DND-41 (cell line): ENCODE data around the gene TPM3.

ENCODE experiments used
- ATAC-seq: fragments of 200-7000 bp; cut with Tn5 transposase; 3 replicates; pipeline ENCODE4 v1.9.1; 2021; ENCODE audit warnings: low read depth; ENCODE audit not compliant: insufficient read depth
- DNase-seq: peaks from one replicate; pipeline ENCODE4 v3.0.0-alpha.2; 2020
- H2AFZ ChIP-seq: 2 replicates; pipeline ENCODE4 v1.6.0; 2012; ENCODE audit warnings: low read depth, low read length
- H3K27ac ChIP-seq: 2 replicates; pipeline ENCODE4 v1.5.1; 2012; ENCODE audit warnings: low read length, inconsistent platforms
- H3K27me3 ChIP-seq: fragments of 200-600 bp; sonication (generic); 2 replicates; pipeline ENCODE4 v1.6.0; 2012; ENCODE audit warnings: low read length, mild to moderate bottlenecking, inconsistent platforms; ENCODE audit not compliant: insufficient read depth, poor library complexity
- H3K36me3 ChIP-seq: 2 replicates; pipeline ENCODE4 v1.5.1; 2012; ENCODE audit warnings: low read length, inconsistent platforms; ENCODE audit not compliant: insufficient read depth
- H3K4me1 ChIP-seq: 2 replicates; pipeline ENCODE4 v1.5.1; 2012; ENCODE audit warnings: mild to moderate bottlenecking, low read length; ENCODE audit not compliant: insufficient read depth
- H3K4me2 ChIP-seq: 2 replicates; pipeline ENCODE4 v1.6.0; 2012; ENCODE audit warnings: mild to moderate bottlenecking, moderate library complexity, low read length, inconsistent platforms; ENCODE audit not compliant: insufficient read depth
- H3K4me3 ChIP-seq, 2 experiments: fragments of 200-600 bp in 1 of 2; shearing (Covaris generic) in 1 of 2; 2 replicates each; pipeline ENCODE4 v1.5.1; 2012 to 2016; ENCODE audit warnings: inconsistent platforms in 2 of 2, low read length in 2 of 2, mild to moderate bottlenecking in 2 of 2, low read depth in 1 of 2, moderate library complexity in 1 of 2
- H3K79me2 ChIP-seq: 2 replicates; pipeline ENCODE4 v1.6.0; 2012; ENCODE audit warnings: low read length, inconsistent platforms; ENCODE audit not compliant: insufficient read depth
- H3K9ac ChIP-seq: 2 replicates; pipeline ENCODE4 v1.6.0; 2012; ENCODE audit warnings: low read depth, mild to moderate bottlenecking, inconsistent platforms, low read length, moderate library complexity
- H3K9me3 ChIP-seq: 2 replicates; pipeline ENCODE4 v1.5.1; 2012; ENCODE audit warnings: low read length, moderate library complexity, mild to moderate bottlenecking, inconsistent platforms; ENCODE audit not compliant: insufficient read depth, severe bottlenecking
- H4K20me1 ChIP-seq: 2 replicates; pipeline ENCODE4 v1.6.0; 2012; ENCODE audit warnings: low read length; ENCODE audit not compliant: insufficient read depth
- EZH2 ChIP-seq: IDR thresholded peaks from 3 replicates; pipeline ENCODE4 v1.6.1; 2012; ENCODE audit warnings: borderline replicate concordance, low read depth, mild to moderate bottlenecking, moderate library complexity, low read length, inconsistent platforms; ENCODE audit not compliant: severe bottlenecking
- TF ChIP-seq, protein P1 (sequence below): IDR thresholded peaks from 2 replicates; pipeline ENCODE4 v1.5.1; 2012; ENCODE audit warnings: borderline replicate concordance, low read length, moderate library complexity, mild to moderate bottlenecking; ENCODE audit not compliant: poor library complexity, severe bottlenecking; ENCODE audit errors: extremely low read depth

TPM3 gene

DNA sequence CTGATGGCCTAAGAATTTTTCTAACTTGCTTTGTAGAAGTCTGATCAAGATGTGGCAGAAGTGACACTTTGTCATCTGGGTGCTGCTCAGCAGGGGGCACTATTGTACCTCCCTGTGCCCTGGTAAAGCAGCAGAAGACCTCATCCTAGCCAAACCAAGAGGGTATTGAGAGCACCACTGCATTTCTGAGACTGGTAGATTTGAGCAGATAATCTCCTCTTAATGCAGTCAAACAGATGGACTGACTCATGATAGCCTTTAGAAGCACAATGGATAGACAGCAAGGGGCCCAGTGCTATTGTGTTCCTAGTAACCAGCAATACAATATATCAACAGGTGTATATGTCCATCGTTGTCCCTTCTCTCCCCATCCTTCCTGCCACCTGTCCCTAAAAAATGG is 5.7 kb downstream of the TPM3 start:
- H3K27ac ChIP-seq = no peak overlapping the region
- H3K79me2 ChIP-seq = peaks cover 21% of the 10 kb centered on the region
- H3K36me3 ChIP-seq = peaks cover 3% of the 10 kb centered on the region; the same call in 1 of the 2 replicates
- H3K9me3 ChIP-seq = no peaks in the 10 kb centered on the region
- H3K4me3 ChIP-seq = no peak overlapping the region
- TF ChIP-seq EZH2 = no peak
- TF ChIP-seq, protein P1, sequence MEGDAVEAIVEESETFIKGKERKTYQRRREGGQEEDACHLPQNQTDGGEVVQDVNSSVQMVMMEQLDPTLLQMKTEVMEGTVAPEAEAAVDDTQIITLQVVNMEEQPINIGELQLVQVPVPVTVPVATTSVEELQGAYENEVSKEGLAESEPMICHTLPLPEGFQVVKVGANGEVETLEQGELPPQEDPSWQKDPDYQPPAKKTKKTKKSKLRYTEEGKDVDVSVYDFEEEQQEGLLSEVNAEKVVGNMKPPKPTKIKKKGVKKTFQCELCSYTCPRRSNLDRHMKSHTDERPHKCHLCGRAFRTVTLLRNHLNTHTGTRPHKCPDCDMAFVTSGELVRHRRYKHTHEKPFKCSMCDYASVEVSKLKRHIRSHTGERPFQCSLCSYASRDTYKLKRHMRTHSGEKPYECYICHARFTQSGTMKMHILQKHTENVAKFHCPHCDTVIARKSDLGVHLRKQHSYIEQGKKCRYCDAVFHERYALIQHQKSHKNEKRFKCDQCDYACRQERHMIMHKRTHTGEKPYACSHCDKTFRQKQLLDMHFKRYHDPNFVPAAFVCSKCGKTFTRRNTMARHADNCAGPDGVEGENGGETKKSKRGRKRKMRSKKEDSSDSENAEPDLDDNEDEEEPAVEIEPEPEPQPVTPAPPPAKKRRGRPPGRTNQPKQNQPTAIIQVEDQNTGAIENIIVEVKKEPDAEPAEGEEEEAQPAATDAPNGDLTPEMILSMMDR = peak; percentile 73
- H3K4me1 ChIP-seq = peaks cover 19% of the 10 kb centered on the region
- H3K27me3 ChIP-seq = peaks cover 9% of the 10 kb centered on the region
- DNase-seq (peak; percentile 63), ATAC-seq (no peak)
- H3K4me2 ChIP-seq = no peak overlapping the region
- H4K20me1 ChIP-seq = peaks cover 11% of the 10 kb centered on the region
- no peak overlapping the region; the same call in 1 of the 2 replicates for H2AFZ ChIP-seq
- H3K9ac ChIP-seq = no peak overlapping the region

- no peaks in the 10 kb centered on the region for H3K9me3 ChIP-seq
- DNase-seq (peak; percentile 97), ATAC-seq (peak; percentile 82)
- peak overlapping the region; percentile 59 to 86 for H3K4me3 ChIP-seq
- no peak for TF ChIP-seq EZH2
- TF ChIP-seq, protein P1 = no peak
- peaks cover 50% of the 10 kb centered on the region for H3K79me2 ChIP-seq
- H3K36me3 ChIP-seq = peaks cover 29% of the 10 kb centered on the region
- H2AFZ ChIP-seq = peak overlapping the region; percentile 93
- H4K20me1 ChIP-seq = peaks cover 39% of the 10 kb centered on the region
- peaks cover 48% of the 10 kb centered on the region for H3K4me1 ChIP-seq
- H3K27ac ChIP-seq = peak overlapping the region; percentile 87
- peak overlapping the region; percentile 78 for H3K9ac ChIP-seq
- H3K27me3 ChIP-seq = no peaks in the 10 kb centered on the region
- H3K4me2 ChIP-seq = peak overlapping the region; percentile 92
These were observed 8.6 kb downstream of the TPM3 start for GRCh38 chr1:154183046-154183915.

DNA sequence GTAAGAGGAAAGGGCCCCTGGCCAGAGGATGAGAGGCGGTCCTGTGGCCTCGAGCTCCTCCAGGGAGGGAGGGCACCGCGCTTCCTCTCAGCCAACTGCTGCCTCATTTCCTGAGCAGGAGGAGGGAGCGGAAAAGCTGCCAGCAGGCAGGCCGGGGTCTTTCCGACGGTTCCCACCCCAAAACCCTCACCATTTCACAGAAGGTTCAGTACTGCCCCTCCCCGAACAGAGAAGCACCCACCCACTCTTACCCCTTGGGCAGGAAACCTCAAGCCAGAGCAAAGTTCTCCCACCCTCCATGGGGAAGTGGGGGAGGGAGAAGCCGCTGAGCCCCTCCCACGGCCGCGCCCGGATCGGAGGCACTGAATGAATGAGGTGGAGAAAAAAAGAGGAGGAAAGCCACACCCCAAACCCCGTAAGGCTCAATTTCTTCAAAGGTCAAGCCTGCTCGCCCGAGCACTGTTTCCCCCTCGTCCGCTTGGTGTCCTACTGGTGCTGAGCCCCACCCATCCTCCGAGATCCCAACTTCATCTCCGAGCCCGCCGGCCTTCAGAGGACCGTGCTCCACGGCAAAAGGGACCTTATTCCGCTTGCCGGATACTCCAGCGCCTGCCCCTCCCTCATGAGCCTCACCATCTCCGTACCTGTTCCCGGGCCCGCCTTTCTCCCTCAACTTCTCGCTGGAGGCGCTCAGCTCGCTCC is 9.4 kb downstream of the TPM3 start:
- H3K36me3 ChIP-seq = peaks cover 37% of the 10 kb centered on the region
- peak overlapping the region; percentile 87 for H3K27ac ChIP-seq
- H3K79me2 ChIP-seq = peaks cover 58% of the 10 kb centered on the region
- DNase-seq = peak; percentile 91
- no peaks in the 10 kb centered on the region for H3K9me3 ChIP-seq
- H3K9ac ChIP-seq = peak overlapping the region; percentile 78
- H3K4me2 ChIP-seq = peak overlapping the region; percentile 92
- H3K4me3 ChIP-seq = peak overlapping the region; percentile 59 to 86
- TF ChIP-seq EZH2 = no peak
- TF ChIP-seq, protein P1 = no peak
- ATAC-seq = peak; percentile 77
- H4K20me1 ChIP-seq = peaks cover 47% of the 10 kb centered on the region
- H2AFZ ChIP-seq = peak overlapping the region; percentile 69
- H3K4me1 ChIP-seq = peaks cover 56% of the 10 kb centered on the region
- no peaks in the 10 kb centered on the region for H3K27me3 ChIP-seq
